ENCODE data around the gene PLA2G2D. TPM values are rescaled to one million over a fixed set of nuclear protein-coding genes. Genes with fewer than 3 reads are reported as not detected.

PLA2G2D gene
- total RNA-seq, 1 experiment from 2014 or later, result not detected

GRCh38 chr1:20063861-20064292 is 55.5 kb downstream of the PLA2G2D start:
- Histone ChIP-seq H4K20me1 (ENCODE audit: insufficient read depth, low read depth, low read length) (no peaks in the 10 kb centered on the region), H2AFZ (ENCODE audit: low read length) (no peak overlapping the region)

More at GRCh38 chr1:20063861-20064292, 55.5 kb downstream of the PLA2G2D start:
- H3K4me3 ChIP-seq (ENCODE audit: low read length), result no peak overlapping the region
- no peaks in the 10 kb centered on the region for H3K79me2 ChIP-seq (ENCODE audit: low read length)
- H3K27me3 ChIP-seq (ENCODE audit: low read length), result no peaks in the 10 kb centered on the region
- H3K27ac ChIP-seq (ENCODE audit: low read length), result no peak overlapping the region
- H3K4me1 ChIP-seq (ENCODE audit: low read length), result no peaks in the 10 kb centered on the region
- no peaks in the 10 kb centered on the region for H3K36me3 ChIP-seq (ENCODE audit: insufficient read depth, low read length)
- H3K9me3 ChIP-seq (ENCODE audit: low read length), result no peaks in the 10 kb centered on the region
- no peak for DNase-seq
- no peak overlapping the region for H3K4me2 ChIP-seq (ENCODE audit: low read depth, low read length, poor library complexity, severe bottlenecking)
- H3K9me2 ChIP-seq (replicated peaks; ENCODE audit: insufficient read depth, low read length), result no peaks in the 10 kb centered on the region
- no peak overlapping the region for H3K9ac ChIP-seq (ENCODE audit: low read length)

Other genes starting within 250 kb of the PLA2G2D start
- 7.0 and 9.1 TPM in 2 replicates for gene OTUD3, start 237.1 kb downstream of the PLA2G2D start, total RNA-seq (2014; rRNA removed; shearing (Covaris generic); ENCODE audit: low replicate concordance)
- gene PLA2G2E, start 195.9 kb downstream of the PLA2G2D start, total RNA-seq (2014; rRNA removed; shearing (Covaris generic); ENCODE audit: low replicate concordance), result not detected in 2 replicates
- not detected in 2 replicates for gene PLA2G2A, start 139.9 kb downstream of the PLA2G2D start, total RNA-seq (2014; rRNA removed; shearing (Covaris generic); ENCODE audit: low replicate concordance)
- gene PLA2G5, start 49.3 kb downstream of the PLA2G2D start, total RNA-seq (2014; rRNA removed; shearing (Covaris generic); ENCODE audit: low replicate concordance), result not detected in 2 replicates
- not detected in 2 replicates for gene PLA2G2F, start 19.8 kb upstream of the PLA2G2D start, total RNA-seq (2014; rRNA removed; shearing (Covaris generic); ENCODE audit: low replicate concordance)
- not detected in 2 replicates for gene UBXN10, start 66.6 kb upstream of the PLA2G2D start, total RNA-seq (2014; rRNA removed; shearing (Covaris generic); ENCODE audit: low replicate concordance)
- gene PLA2G2C, start 67.0 kb upstream of the PLA2G2D start, total RNA-seq (2014; rRNA removed; shearing (Covaris generic); ENCODE audit: low replicate concordance), result not detected in 2 replicates
- gene VWA5B1, start 171.3 kb upstream of the PLA2G2D start, total RNA-seq (2014; rRNA removed; shearing (Covaris generic); ENCODE audit: low replicate concordance), result not detected in 2 replicates